HL-60 (cell line): Measurements from ENCODE around the gene GRK2.
"Not testable (repeated sequence)": the region's sequence is repeated elsewhere in the genome, so short reads cannot be mapped to it uniquely, and the experiment has no call there.

Experiments
- DNase-seq, 2 experiments: peaks; one replicate each; pipeline ENCODE4 v3.0.0-alpha.2; 2010 to 2020; ENCODE audit warnings: low read depth in 1 of 2, low spot score in 1 of 2
- H3K27ac ChIP-seq: fragments of 250-450 bp; sonication (Bioruptor Pico); replicated peaks from 2 replicates; pipeline ENCODE4 v1.5.1; 2020; ENCODE audit warnings: mild to moderate bottlenecking, moderate library complexity
- H3K27me3 ChIP-seq: fragments of 250-450 bp; sonication (Bioruptor Pico); 2 replicates; pipeline ENCODE4 v1.5.1; 2021; ENCODE audit warnings: mild to moderate bottlenecking, moderate library complexity; ENCODE audit not compliant: insufficient read depth, poor library complexity, severe bottlenecking
- H3K4me3 ChIP-seq: replicated peaks from 2 replicates; pipeline ENCODE4 v1.5.1; 2011; ENCODE audit warnings: mild to moderate bottlenecking, control low read depth, low read length; ENCODE audit not compliant: insufficient read depth
- CTCF ChIP-seq: IDR thresholded peaks from one replicate; pipeline ENCODE4 v1.5.1; 2011; ENCODE audit warnings: low read length, control low read depth, inconsistent platforms; ENCODE audit not compliant: insufficient read depth
- GABPA ChIP-seq: IDR thresholded peaks from 2 replicates; pipeline ENCODE4 v1.6.1; 2012; ENCODE audit warnings: low read depth
- POLR2AphosphoS5 ChIP-seq: IDR thresholded peaks from 2 replicates; pipeline ENCODE4 v1.6.1; 2012; ENCODE audit warnings: low read depth
- SPI1 ChIP-seq: IDR thresholded peaks from 2 replicates; pipeline ENCODE4 v1.6.1; 2012; ENCODE audit warnings: low read depth, mild to moderate bottlenecking, borderline replicate concordance
- TF ChIP-seq, protein P1 (sequence below): IDR thresholded peaks from 2 replicates; pipeline ENCODE4 v1.6.1; 2012; ENCODE audit warnings: low read depth; ENCODE audit not compliant: insufficient replicate concordance

Gene GRK2

GRCh38 chr11:67255864-67256263 is 10.4 kb upstream of the GRK2 start:
- H3K27me3 ChIP-seq: no peaks in the 10 kb centered on the region
- TF ChIP-seq POLR2AphosphoS5 (no peak), GABPA (no peak), CTCF (no peak), SPI1 (no peak)
- TF ChIP-seq, protein P1, sequence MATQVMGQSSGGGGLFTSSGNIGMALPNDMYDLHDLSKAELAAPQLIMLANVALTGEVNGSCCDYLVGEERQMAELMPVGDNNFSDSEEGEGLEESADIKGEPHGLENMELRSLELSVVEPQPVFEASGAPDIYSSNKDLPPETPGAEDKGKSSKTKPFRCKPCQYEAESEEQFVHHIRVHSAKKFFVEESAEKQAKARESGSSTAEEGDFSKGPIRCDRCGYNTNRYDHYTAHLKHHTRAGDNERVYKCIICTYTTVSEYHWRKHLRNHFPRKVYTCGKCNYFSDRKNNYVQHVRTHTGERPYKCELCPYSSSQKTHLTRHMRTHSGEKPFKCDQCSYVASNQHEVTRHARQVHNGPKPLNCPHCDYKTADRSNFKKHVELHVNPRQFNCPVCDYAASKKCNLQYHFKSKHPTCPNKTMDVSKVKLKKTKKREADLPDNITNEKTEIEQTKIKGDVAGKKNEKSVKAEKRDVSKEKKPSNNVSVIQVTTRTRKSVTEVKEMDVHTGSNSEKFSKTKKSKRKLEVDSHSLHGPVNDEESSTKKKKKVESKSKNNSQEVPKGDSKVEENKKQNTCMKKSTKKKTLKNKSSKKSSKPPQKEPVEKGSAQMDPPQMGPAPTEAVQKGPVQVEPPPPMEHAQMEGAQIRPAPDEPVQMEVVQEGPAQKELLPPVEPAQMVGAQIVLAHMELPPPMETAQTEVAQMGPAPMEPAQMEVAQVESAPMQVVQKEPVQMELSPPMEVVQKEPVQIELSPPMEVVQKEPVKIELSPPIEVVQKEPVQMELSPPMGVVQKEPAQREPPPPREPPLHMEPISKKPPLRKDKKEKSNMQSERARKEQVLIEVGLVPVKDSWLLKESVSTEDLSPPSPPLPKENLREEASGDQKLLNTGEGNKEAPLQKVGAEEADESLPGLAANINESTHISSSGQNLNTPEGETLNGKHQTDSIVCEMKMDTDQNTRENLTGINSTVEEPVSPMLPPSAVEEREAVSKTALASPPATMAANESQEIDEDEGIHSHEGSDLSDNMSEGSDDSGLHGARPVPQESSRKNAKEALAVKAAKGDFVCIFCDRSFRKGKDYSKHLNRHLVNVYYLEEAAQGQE: no peak
- no peak overlapping the region for H3K27ac ChIP-seq
- no peak for DNase-seq
- H3K4me3 ChIP-seq: no peak overlapping the region

DNA sequence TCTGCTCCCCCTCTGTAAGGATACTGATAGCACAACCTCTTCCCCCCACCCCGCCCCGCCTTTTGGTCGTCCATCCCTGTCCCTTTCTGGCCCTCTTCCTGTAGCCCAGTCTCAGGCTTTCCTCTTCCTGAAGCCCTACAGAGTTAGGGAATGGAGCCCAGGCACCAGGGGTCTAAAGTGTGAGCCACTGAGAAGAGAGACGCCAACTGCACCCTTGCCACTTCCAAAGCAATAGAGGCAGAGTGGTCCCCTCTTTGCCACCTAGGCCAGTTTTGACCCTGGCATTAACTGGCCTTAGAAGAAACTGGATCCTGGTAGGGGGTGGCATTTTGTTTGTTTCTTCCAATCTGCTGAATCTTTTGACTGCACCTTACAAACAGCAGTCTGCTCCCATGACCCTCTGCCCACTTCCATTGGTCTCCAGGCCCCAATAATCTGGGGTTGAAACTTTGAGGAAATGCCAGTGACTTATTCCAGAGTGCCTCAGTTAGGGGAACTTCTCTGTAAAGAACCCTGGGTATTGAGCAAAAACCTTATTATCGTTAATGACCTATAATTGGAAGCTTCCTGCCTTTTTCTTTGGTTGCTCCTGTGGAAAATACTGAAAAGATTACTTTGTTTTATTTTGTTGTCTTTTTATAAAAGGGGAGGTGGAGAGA is 9.7 kb upstream of the GRK2 start:
- DNase-seq: no peak
- TF ChIP-seq, protein P1: no peak
- no peak for TF ChIP-seq POLR2AphosphoS5
- no peak for TF ChIP-seq CTCF
- TF ChIP-seq SPI1: no peak
- no peak for TF ChIP-seq GABPA
- no peak overlapping the region for H3K4me3 ChIP-seq
- no peak overlapping the region for H3K27ac ChIP-seq
- no peaks in the 10 kb centered on the region for H3K27me3 ChIP-seq

- DNase-seq: no peak
- no peak overlapping the region for H3K4me3 ChIP-seq
- TF ChIP-seq, protein P1: no peak
- TF ChIP-seq POLR2AphosphoS5 (no peak), GABPA (no peak), CTCF (no peak), SPI1 (no peak)
- no peaks in the 10 kb centered on the region for H3K27me3 ChIP-seq
- no peak overlapping the region for H3K27ac ChIP-seq
Measured at GRCh38 chr11:67260406-67260805, 5.9 kb upstream of the GRK2 start.

GRCh38 chr11:67260885-67261639 is 5.2 kb upstream of the GRK2 start:
- DNase-seq: peak in 1 of 2 experiments; percentile 50
- H3K4me3 ChIP-seq, H3K27ac ChIP-seq, H3K27me3 ChIP-seq: not testable (repeated sequence)
